Activated naive CD4-positive, alpha-beta T cell treated with anti-CD3 and anti-CD28 coated beads, Interleukin-2, amount 10 ng/mL, durations not matched to agents 5 hours and 36 hours (primary cell): ENCODE data around the gene HOMEZ. TPM values are rescaled to one million over a fixed set of nuclear protein-coding genes. Genes with fewer than 3 reads are reported as not detected.

Experiments
- total RNA-seq, 2 experiments: library from RNA; stranded (reverse); gene quantifications; one replicate each; pipeline ENCODE4 v1.2.3, GENCODE V29; 2021

Gene HOMEZ
- total RNA-seq = 10 to 100 TPM; 13.4 to 13.5 TPM

DNA sequence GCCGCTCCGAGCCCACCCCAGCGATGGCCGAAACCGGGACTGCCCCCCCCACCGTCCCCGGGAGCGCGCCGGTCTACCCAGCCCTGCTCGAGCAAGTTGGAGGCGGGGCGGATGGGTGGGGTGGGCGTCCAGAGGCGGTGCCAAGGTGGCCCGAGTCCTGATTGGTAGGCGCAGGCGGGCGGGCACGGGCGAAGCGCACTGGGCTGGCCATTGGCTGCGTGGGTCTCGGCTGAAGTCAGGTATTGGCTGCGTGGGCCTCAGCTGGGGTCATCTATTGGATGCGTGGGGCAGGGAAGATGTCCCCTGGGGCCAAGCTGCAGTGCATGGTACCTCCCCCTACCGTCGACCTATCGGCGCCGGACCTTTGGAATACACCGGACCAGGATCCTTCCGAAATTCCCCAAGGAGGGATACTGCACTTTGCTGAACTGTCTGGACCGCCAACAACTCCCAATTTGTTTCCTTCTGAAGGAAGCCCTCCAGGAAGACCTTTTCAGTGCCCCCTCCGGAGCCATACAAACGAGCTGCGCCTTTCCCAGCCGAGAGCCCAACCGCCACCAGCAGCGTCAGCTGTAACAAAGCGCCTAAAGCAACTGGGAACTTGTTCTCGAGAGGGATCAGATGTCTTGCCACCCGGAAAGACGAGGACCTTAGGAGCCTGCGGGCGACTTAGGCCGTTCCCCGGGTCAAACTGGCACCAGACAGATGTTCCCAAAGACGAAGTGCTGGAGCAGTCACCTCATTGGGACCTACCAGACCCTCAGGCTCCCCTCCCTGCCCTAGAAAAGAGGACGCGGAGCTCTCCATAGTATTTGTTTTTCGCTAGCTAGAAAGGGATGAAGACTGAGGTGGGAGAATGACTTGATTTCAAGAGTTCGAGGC is at the start of gene HOMEZ:
Gene HOMEZ (minus strand): TSS at position 113 of the 882 bp plus-strand sequence. CDS start 180 bp downstream, outside the sequence.

GRCh38 chr14:23320584-23321571 is 34.9 kb upstream of the HOMEZ start, which contains the start of gene PABPN1:
Gene PABPN1, plus strand, starts transcription at chr14:23321457. Its CDS starts 13 bp downstream, at chr14:23321470.

GRCh38 chr14:23306412-23307145 is 20.6 kb upstream of the HOMEZ start, which contains the start of gene BCL2L2:
Gene BCL2L2, plus strand, starts transcription at chr14:23306833. Its CDS starts 935 bp downstream, at chr14:23307768.

DNA sequence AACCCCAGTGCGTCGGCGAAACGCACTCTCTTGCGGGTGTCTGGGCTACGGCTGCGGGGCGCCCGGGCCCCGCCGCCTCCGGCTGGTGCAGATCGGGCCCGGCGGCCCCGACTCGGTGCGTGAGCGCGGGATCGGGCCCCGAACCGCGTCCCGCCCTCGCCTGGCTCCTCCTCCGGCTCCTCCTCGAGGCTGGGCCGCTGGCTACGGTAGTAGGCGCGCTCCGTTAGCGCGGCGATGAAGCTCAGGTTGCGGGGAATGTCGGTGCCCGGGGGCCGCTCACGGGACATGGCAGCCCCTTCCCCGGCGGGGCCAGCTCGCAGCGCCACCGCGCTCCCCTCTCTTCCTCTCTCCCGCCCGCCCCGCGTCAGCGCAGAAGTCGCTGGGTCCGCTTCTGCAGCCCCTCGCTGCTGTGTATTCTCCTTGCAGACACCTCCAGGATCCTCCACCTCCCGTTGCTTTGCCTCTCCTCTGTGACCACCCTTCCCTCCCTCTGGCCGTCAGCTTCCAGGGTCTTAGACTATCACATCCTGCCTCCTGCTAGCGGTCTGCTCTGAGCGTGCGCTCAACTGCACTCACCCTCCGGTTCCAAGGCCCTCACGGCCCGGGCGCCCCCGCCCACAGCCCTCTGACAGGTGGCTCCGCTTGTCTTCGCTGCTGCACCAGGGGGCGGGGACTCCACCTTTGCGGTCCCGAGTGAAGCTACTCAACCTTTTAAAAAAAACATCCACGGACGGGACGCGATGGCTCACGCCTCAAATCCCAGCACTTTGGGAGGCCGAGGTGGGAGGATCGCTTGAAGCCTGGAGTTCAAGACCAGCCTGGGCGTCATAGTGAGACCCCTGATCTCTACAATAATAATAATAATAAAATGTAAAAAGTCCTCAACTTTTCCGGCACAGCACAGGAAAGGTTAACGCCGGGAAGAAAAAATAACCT is 16.6 kb upstream of the HOMEZ start, which contains the start of gene PPP1R3E:
Gene PPP1R3E (minus strand): TSS at position 570 of the 936 bp plus-strand sequence. CDS start 283 bp downstream, at position 287.

DNA sequence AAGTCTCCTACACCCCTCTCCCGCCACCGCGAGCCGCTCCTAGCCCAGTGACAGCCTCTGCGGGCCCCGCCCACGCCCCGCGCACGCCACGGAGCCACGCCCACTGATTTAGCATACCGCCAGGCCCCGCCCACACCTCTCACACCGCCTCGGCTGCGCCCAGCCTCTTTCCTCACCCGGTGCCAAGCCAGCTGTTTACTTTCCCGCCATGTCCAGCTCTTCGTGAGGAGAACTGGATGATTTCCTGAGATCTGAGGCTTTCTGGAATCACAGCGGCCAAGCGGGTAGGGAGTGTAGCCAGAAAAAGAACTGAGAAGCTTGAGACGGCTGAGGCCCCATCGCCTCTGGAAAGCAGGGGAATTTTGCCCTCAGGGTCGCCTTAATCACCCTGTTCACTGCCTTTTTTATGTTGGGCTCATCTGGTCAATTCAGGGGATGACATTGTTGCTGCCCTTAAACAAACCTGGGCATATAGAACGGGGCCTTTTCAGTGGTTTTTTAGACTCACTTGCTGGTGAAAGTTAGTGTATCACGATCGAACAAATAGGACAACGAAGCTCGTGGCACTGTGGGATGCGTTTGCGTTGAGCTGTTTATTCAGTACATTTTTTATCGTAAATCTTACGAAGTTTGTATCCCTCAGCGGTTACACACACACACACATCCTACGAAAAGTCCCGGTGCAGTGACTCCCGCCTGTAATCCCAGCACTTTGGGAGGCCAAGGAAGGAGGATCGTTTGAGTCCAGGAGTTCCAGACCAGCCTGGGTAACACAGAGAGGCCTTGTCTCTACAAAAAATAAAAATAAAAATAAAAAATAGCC is 47.9 kb downstream of the HOMEZ start, which contains the start of gene RNF212B:
Gene RNF212B (plus strand): TSS at position 165 of the 823 bp plus-strand sequence. CDS start 2,410 bp downstream, outside the sequence.

Other genes starting within 250 kb of the HOMEZ start
- gene PSMB11, start 243.9 kb downstream of the HOMEZ start, total RNA-seq = not detected
- 1 to 10 TPM; 2.3 to 2.5 TPM for gene CDH24, start 228.6 kb downstream of the HOMEZ start, total RNA-seq
- 100 to 1,000 TPM; 189 to 193 TPM for gene ACIN1, start 191.0 kb downstream of the HOMEZ start, total RNA-seq
- gene C14orf119, start 190.6 kb downstream of the HOMEZ start, total RNA-seq = 10 to 100 TPM; 45.2 to 50.7 TPM
- gene CIROP, start 181.1 kb downstream of the HOMEZ start, total RNA-seq = not detected
- 1 to 10 TPM in 1 of 2 experiments, under 1 TPM in 1; 0.96 to 1.0 TPM for gene CEBPE, start 166.9 kb downstream of the HOMEZ start, total RNA-seq
- gene SLC7A8, start 102.5 kb downstream of the HOMEZ start, total RNA-seq = under 1 TPM; 0.22 to 0.40 TPM
- not detected for gene RNF212B, start 48.2 kb downstream of the HOMEZ start, total RNA-seq
- gene PPP1R3E, start 16.7 kb upstream of the HOMEZ start, total RNA-seq = 10 to 100 TPM; 46.0 to 56.1 TPM
- gene BCL2L2, start 20.7 kb upstream of the HOMEZ start, total RNA-seq = 1 to 10 TPM; 2.1 to 3.0 TPM
- gene PABPN1, start 35.3 kb upstream of the HOMEZ start, total RNA-seq = 100 to 1,000 TPM; 186 to 197 TPM
- gene SLC22A17, start 66.8 kb upstream of the HOMEZ start, total RNA-seq = 1 to 10 TPM; 2.1 to 2.2 TPM
- not detected for gene EFS, start 79.0 kb upstream of the HOMEZ start, total RNA-seq
- gene IL25, start 86.7 kb upstream of the HOMEZ start, total RNA-seq = not detected
- not detected for gene CMTM5, start 90.9 kb upstream of the HOMEZ start, total RNA-seq
- not detected for gene MYH6, start 122.1 kb upstream of the HOMEZ start, total RNA-seq
- gene MYH7, start 149.5 kb upstream of the HOMEZ start, total RNA-seq = not detected
- 10 to 100 TPM; 41.3 to 42.3 TPM for gene NGDN, start 183.6 kb upstream of the HOMEZ start, total RNA-seq